Measurements from ENCODE around the gene DBR1. TPM values are rescaled to one million over a fixed set of nuclear protein-coding genes. Genes with fewer than 3 reads are reported as not detected.

The DBR1 gene, protein sequence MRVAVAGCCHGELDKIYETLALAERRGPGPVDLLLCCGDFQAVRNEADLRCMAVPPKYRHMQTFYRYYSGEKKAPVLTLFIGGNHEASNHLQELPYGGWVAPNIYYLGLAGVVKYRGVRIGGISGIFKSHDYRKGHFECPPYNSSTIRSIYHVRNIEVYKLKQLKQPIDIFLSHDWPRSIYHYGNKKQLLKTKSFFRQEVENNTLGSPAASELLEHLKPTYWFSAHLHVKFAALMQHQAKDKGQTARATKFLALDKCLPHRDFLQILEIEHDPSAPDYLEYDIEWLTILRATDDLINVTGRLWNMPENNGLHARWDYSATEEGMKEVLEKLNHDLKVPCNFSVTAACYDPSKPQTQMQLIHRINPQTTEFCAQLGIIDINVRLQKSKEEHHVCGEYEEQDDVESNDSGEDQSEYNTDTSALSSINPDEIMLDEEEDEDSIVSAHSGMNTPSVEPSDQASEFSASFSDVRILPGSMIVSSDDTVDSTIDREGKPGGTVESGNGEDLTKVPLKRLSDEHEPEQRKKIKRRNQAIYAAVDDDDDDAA
- 14.7 and 22.2 TPM in 2 replicates for total RNA-seq

DNA sequence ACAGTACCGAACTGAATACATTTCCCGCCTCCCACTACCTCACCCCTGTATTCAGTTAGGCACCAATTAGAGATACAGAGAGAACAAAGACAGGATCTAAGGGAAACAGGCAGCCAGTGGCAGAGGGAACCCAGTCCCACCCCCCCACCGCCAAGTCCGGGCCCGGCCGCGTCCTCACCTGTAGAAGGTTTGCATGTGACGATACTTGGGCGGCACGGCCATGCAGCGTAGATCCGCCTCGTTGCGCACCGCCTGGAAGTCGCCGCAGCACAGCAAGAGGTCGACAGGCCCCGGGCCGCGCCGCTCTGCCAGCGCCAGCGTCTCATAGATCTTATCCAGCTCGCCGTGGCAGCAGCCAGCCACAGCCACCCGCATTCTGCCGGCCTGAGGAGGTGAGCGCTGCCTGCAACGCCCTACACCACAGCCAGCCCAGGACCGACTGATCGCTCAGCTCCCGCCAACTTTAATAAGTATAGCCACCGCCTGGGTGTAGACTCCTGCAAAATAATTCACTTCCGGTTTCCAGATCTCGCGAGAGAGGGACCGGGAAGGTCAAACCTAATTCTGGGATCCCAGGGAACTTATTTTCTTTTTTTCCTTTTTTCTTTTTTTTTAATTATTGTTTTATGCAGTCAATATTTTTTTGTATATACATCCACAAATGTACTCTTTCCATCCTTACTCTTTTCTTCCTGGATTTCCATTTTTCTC, at the start of gene DBR1:
Gene DBR1 (minus strand): TSS at position 501 of the 711 bp plus-strand sequence. CDS start 126 bp downstream, at position 375.

GRCh38 chr3:138187296-138188012, 12.7 kb upstream of the DBR1 start, which contains the start of gene ARMC8:
TSS of gene ARMC8 (plus strand) at chr3:138187301. CDS start at chr3:138187555, 254 bp downstream.

GRCh38 chr3:138132239-138132638, 42.5 kb downstream of the DBR1 start, which contains the start of gene A4GNT:
TSS of gene A4GNT (minus strand) at chr3:138132390. CDS start at chr3:138131256, 1,134 bp downstream.

DNA sequence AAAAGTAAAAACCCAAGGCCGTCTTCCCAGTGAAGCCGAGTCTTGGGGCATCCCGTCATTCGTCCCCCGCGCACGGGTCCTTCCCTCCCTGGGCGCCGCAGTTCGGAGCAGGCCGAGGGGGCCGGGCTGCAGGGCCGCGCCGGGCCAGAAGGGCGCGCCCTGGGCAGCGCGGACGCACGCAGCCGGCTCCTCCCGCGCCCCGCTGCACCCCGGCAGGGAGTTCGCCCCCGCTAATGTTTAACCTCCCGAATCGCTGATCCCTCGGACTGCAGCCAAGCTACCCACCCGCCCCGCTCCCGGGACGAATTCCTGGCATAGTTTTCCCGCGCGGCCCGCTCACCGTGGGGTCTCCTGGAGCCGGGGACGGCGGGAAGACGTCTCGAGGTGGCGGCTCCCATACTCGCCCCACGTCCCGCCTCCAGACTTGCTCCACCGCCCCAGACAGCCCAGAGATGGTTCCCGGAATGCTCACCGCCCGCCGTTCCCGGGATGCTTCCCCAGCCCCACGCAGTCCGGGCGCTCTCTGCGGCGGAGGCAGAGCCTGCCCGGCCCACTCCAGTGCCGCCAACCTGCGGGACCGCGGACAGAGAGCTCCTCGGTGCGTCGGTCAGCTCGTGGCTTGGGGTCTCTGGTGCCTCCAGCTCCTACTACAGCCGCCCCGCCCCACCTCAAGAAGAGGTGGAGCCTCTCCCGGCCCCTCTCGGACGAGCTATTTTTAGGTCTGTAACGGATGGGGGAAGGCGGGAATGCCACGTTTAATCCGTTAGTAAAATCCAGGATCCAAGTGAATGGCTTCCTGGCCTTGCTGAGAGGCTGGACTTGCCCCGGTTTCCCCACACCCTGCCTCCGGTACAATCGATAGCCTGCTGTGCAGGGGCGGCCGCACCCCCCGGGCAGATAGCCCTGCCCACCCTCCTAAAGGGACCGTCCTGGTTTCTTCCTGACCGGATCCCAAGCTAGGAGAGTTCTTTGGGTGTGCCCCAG, 59.4 kb downstream of the DBR1 start, which contains the start of gene DZIP1L:
Gene DZIP1L (minus strand): TSS at position 621 of the 984 bp plus-strand sequence. CDS start 11,637 bp downstream, outside the sequence.

Other genes with a start within 250 kb of the DBR1 start
- gene CLDN18, start 164.8 kb downstream of the DBR1 start, total RNA-seq = not detected in 2 replicates
- 22.0 and 28.5 TPM in 2 replicates for gene DZIP1L, start 59.3 kb downstream of the DBR1 start, total RNA-seq
- not detected in 2 replicates for gene A4GNT, start 42.5 kb downstream of the DBR1 start, total RNA-seq
- gene ARMC8, start 12.4 kb upstream of the DBR1 start, total RNA-seq = 50.2 and 51.6 TPM in 2 replicates
- gene NME9, start 154.9 kb upstream of the DBR1 start, total RNA-seq = not detected in 2 replicates
- 25.9 and 33.8 TPM in 2 replicates for gene MRAS, start 173.7 kb upstream of the DBR1 start, total RNA-seq